Measurements from ENCODE around the gene RRP12.

DNA sequence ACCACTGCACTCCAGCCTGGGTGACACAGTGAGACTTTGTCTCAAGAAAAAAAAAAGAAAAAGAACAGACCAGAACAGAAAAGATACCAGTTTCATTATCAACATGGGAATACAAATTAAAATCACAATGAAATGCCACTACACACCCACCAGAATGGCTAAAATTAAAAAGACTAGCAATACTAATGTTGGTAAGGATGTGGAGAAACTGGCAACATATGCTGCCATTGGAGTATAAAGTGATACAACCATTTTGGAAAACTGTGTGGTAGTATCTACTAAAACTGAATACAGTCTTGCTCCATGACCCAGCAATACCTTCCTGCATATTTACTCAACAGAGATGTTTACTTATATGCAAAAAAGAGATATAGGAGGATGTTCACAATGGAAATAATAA, 2.9 kb upstream of the RRP12 start:
- TF ChIP-seq, protein P1, sequence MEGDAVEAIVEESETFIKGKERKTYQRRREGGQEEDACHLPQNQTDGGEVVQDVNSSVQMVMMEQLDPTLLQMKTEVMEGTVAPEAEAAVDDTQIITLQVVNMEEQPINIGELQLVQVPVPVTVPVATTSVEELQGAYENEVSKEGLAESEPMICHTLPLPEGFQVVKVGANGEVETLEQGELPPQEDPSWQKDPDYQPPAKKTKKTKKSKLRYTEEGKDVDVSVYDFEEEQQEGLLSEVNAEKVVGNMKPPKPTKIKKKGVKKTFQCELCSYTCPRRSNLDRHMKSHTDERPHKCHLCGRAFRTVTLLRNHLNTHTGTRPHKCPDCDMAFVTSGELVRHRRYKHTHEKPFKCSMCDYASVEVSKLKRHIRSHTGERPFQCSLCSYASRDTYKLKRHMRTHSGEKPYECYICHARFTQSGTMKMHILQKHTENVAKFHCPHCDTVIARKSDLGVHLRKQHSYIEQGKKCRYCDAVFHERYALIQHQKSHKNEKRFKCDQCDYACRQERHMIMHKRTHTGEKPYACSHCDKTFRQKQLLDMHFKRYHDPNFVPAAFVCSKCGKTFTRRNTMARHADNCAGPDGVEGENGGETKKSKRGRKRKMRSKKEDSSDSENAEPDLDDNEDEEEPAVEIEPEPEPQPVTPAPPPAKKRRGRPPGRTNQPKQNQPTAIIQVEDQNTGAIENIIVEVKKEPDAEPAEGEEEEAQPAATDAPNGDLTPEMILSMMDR (conservative IDR thresholded peaks at IDR 0.05; ENCODE audit: low read depth, low read length): no peak
- TF ChIP-seq EZH2 (IDR thresholded peaks at IDR 0.05; ENCODE audit: low read length, unreplicated experiment): no peak
- TF ChIP-seq EZH2phosphoT487 (IDR thresholded peaks at IDR 0.05; ENCODE audit: borderline replicate concordance, low read length): no peak

All from PC-3 (cell line).